Breast epithelium (tissue), 4 donors: ENCODE measurements around the gene SNTG2. TPM values are rescaled to one million over a fixed set of nuclear protein-coding genes. Genes with fewer than 3 reads are reported as not detected.
"Not testable (repeated sequence)": the region's sequence is repeated elsewhere in the genome, so short reads cannot be mapped to it uniquely, and the experiment has no call there.

Experiments used
- DNase-seq, 2 donors: peaks; one replicate each; pipeline ENCODE4 v3.0.0-alpha.2; 2019; ENCODE audit warnings: low spot score in 2 of 2
- H3K27ac ChIP-seq, 2 donors: fragments of 200-600 bp; sonication (generic) in 1 of 2; one replicate each; pipeline ENCODE4 v1.5.1; 2016 to 2019; ENCODE audit warnings: mild to moderate bottlenecking in 1 of 2
- H3K27me3 ChIP-seq, 2 donors: fragments of 200-600 bp; sonication (generic) in 1 of 2; one replicate each; pipeline versions ENCODE4 v1.5.1 to v1.6.0; 2017 to 2019; ENCODE audit warnings: control low read depth in 1 of 2, mild to moderate bottlenecking in 1 of 2
- H3K36me3 ChIP-seq: fragments of 200-600 bp; one replicate; pipeline ENCODE4 v1.5.1; 2019
- H3K4me1 ChIP-seq, 2 donors: fragments of 200-600 bp; sonication (generic); one replicate each; pipeline ENCODE4 v1.5.1; 2016 to 2019; ENCODE audit warnings: control low read depth in 1 of 2
- H3K4me3 ChIP-seq, 3 donors: fragments of 200-600 bp; sonication (generic); 1 replicate in 2 of 3; 2 replicates in 1 of 3; pipeline ENCODE4 v1.5.1; 2016 to 2019; ENCODE audit warnings: mild to moderate bottlenecking in 3 of 3, moderate library complexity in 2 of 3
- H3K9me3 ChIP-seq, 2 donors: fragments of 200-600 bp; sonication (generic) in 1 of 2; one replicate each; pipeline ENCODE4 v1.5.1; 2016 to 2019; ENCODE audit warnings: control low read depth in 1 of 2
- CTCF ChIP-seq, 3 donors: fragments of 450-650 bp; IDR thresholded peaks; one replicate each; pipeline ENCODE4 v1.5.1; 2016 to 2017; ENCODE audit warnings: antibody characterized with exemption in 3 of 3, mild to moderate bottlenecking in 3 of 3, moderate library complexity in 3 of 3
- POLR2A ChIP-seq: fragments of 450-650 bp; IDR thresholded peaks from one replicate; pipeline ENCODE4 v1.6.1; 2016; ENCODE audit warnings: antibody characterized with exemption, mild to moderate bottlenecking, moderate library complexity
- POLR2AphosphoS5 ChIP-seq, 3 donors: sonication (generic); formaldehyde crosslinking; IDR thresholded peaks; one replicate each; pipeline ENCODE4 v1.6.1; 2017; ENCODE audit warnings: antibody characterized with exemption in 3 of 3
- intact Hi-C: fragments of 100-400 bp; cut with DNase I; formaldehyde crosslinking; loops from one replicate; pipeline ENCODE4 v1.15.1; 2023; ENCODE audit warnings: low total_unique reads
- total RNA-seq, 3 donors: library from RNA; depleted of rRNA; stranded (reverse); fragments of >200 nt; gene quantifications; one replicate each; pipeline ENCODE4 v1.1.0, GENCODE V29; 2016

The SNTG2 gene
- total RNA-seq, 3 donors from 2014 or later = 4.6 to 7.4 (median 6.0) TPM

- H3K4me1 ChIP-seq = no peaks in the 10 kb centered on the region
Observed at GRCh38 chr2:905091-905832, 45.4 kb upstream of the SNTG2 start.

GRCh38 chr2:905833-906140 is 44.9 kb upstream of the SNTG2 start:
- no peak for DNase-seq
- intact Hi-C loops = no loop called here

More at GRCh38 chr2:905091-905832, 45.4 kb upstream of the SNTG2 start:
- Histone ChIP-seq H3K27me3 (no peaks in the 10 kb centered on the region), H3K4me3 (no peak overlapping the region), H3K27ac (no peak overlapping the region), H3K9me3 (no peaks in the 10 kb centered on the region), H3K36me3 (no peaks in the 10 kb centered on the region)
- intact Hi-C loops = no loop called here
- DNase-seq = no peak
- TF ChIP-seq POLR2AphosphoS5 (IDR thresholded peaks at IDR 0.05) = no peak
- no peak for TF ChIP-seq POLR2A
- no peak for TF ChIP-seq CTCF (IDR thresholded peaks at IDR 0.05)

GRCh38 chr2:907706-908105 is 42.9 kb upstream of the SNTG2 start:
- TF ChIP-seq POLR2AphosphoS5 (IDR thresholded peaks at IDR 0.05) = no peak
- TF ChIP-seq CTCF (IDR thresholded peaks at IDR 0.05) = no peak
- TF ChIP-seq POLR2A = no peak
- Histone ChIP-seq H3K27ac (no peak overlapping the region), H3K27me3 (no peaks in the 10 kb centered on the region), H3K36me3 (no peaks in the 10 kb centered on the region), H3K4me3 (no peak overlapping the region), H3K9me3 (no peaks in the 10 kb centered on the region), H3K4me1 (no peaks in the 10 kb centered on the region)
- DNase-seq = no peak
- intact Hi-C loops = no loop called here

More at GRCh38 chr2:905833-906140, 44.9 kb upstream of the SNTG2 start:
- Histone ChIP-seq H3K36me3 (no peaks in the 10 kb centered on the region), H3K27me3 (no peaks in the 10 kb centered on the region), H3K27ac (no peak overlapping the region), H3K9me3 (no peaks in the 10 kb centered on the region), H3K4me3 (no peak overlapping the region), H3K4me1 (no peaks in the 10 kb centered on the region)
- TF ChIP-seq CTCF (IDR thresholded peaks at IDR 0.05) (no peak), POLR2AphosphoS5 (IDR thresholded peaks at IDR 0.05) (no peak), POLR2A (no peak)

GRCh38 chr2:908568-908967 is 42.1 kb upstream of the SNTG2 start:
- Histone ChIP-seq H3K36me3 (no peaks in the 10 kb centered on the region), H3K27ac (no peak overlapping the region), H3K4me1 (no peaks in the 10 kb centered on the region), H3K27me3 (no peaks in the 10 kb centered on the region), H3K4me3 (no peak overlapping the region), H3K9me3 (no peaks in the 10 kb centered on the region)
- intact Hi-C loops = no loop called here
- no peak for DNase-seq
- TF ChIP-seq POLR2AphosphoS5 (IDR thresholded peaks at IDR 0.05) (no peak), POLR2A (no peak), CTCF (IDR thresholded peaks at IDR 0.05) (no peak)

- H3K4me3 ChIP-seq, H3K4me1 ChIP-seq, H3K9me3 ChIP-seq, DNase-seq, intact Hi-C loops, H3K27me3 ChIP-seq, H3K27ac ChIP-seq, H3K36me3 ChIP-seq: not testable (repeated sequence)
Observed at GRCh38 chr2:909764-910379, 40.8 kb upstream of the SNTG2 start.
